Measurements from ENCODE around the gene HSD17B4.
"Not testable (repeated sequence)": the region's sequence is repeated elsewhere in the genome, so short reads cannot be mapped to it uniquely, and the experiment has no call there.

Gene HSD17B4

GRCh38 chr5:119483155-119483554 is 30.9 kb downstream of the HSD17B4 start:
- DNase-seq (ENCODE audit: low spot score), result no peak

DNA sequence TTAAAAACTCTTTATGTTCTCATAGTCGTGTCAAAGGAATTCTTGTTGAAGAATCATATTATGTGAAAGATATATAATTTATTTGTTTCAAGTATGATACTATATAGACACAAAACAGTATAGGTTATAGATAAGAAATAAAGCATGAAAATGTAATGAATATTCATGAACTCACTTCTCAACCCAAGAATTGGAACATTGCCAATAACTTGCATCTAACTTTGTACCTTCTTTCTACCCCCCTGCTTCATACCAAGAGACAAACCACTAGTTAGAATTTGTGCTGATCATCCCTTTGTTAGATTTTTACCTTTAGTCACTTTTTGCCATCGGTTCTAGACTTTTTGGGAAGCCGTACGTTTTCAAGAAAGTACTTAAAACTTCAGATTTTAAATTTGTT is 32.6 kb downstream of the HSD17B4 start:
- DNase-seq (ENCODE audit: low spot score), result no peak

- no peak for DNase-seq (ENCODE audit: low spot score)
Observed at GRCh38 chr5:119501671-119502179, 49.4 kb downstream of the HSD17B4 start.

GRCh38 chr5:119503939-119504338 is 51.6 kb downstream of the HSD17B4 start:
- DNase-seq (ENCODE audit: low spot score), result not testable (repeated sequence)

GRCh38 chr5:119512277-119512676 is 60.0 kb downstream of the HSD17B4 start:
- DNase-seq (ENCODE audit: low spot score), result no peak

DNA sequence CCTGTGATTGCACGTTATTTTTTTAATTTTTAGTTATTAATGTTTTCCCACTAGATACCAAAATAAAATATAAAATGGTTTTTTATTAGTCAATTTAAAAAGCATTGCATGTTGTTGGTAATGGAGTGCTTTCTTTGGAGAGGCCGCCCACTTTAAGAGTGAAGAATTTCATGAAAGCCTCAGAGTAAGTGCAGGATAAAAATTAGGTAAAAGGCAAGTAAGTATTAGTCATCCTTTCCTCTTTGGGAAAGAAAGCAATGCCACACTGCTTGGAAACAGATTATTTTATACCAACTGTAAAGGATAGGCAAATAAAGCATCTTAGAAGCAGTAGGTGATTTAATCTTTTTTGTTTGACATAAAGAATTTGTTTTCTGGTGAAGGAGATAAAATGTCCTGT is 62.9 kb downstream of the HSD17B4 start:
- no peak for DNase-seq (ENCODE audit: low spot score)

DNA sequence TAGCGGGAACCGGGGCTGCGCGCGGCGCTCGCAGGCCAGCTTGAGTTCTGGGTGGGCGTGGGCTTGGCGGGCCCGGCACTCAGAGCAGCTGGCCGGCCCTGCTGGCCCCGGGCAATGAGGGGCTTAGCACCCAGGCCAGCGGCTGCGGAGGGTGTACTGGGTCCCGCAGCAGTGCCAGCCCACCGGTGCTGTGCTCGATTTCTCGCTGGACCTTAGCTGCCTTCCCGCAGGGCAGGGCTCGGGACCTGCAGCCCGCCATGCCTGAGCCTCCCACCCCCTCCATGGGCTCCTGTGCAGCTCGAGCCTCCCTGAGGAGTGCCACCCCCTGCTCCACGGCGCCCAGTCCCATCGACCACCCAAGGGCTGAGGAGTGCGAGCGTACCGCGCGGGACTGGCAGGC is 64.8 kb downstream of the HSD17B4 start:
- DNase-seq (ENCODE audit: low spot score), result not testable (repeated sequence)

- DNase-seq (ENCODE audit: low spot score), result no peak
Observed at GRCh38 chr5:119521232-119521631, 68.9 kb downstream of the HSD17B4 start.

GRCh38 chr5:119522841-119523240 is 70.5 kb downstream of the HSD17B4 start:
- no peak for DNase-seq (ENCODE audit: low spot score)

DNA sequence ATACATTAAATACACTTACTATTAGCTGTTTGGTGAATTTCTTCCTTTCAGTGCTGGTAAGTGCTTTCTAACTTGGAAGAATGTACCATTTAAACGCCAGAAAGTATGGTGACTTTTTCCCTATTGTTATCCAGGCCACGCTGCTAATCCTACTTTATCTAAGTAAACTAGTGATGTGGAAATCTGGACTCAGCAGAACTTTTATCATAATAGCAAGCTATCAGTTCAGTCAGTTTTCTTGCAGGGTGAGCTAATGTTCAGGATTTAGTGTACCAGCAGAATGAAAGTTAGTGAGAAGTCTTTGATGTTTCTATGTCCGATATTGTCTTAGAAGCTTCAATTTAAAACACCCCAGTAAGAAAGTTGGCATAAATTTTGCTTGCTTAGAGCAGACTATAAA is 72.2 kb downstream of the HSD17B4 start:
- no peak for DNase-seq (ENCODE audit: low spot score)

GRCh38 chr5:119527351-119527750 is 75.1 kb downstream of the HSD17B4 start:
- no peak for DNase-seq (ENCODE audit: low spot score)

GRCh38 chr5:119529811-119530210 is 77.5 kb downstream of the HSD17B4 start:
- DNase-seq (ENCODE audit: low spot score), result no peak

DNA sequence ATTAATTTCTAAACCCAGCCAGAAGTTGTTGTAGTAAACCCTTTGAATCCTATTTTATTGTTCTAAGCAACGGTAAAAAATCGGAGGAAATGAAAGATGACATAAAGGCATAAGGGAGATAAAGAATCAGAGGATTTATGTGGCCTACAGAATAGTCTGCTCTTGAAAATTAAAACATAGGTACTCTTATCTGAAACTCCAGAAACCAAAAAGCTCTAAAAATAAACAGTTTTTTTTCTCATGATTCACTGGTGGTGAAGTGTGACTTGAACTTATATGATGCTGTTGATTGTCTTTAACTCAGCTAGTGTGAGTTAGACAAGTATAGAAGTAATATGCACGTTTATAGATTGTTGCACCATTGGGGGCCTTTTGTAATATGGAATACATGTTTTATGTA is 80.3 kb downstream of the HSD17B4 start:
- DNase-seq (ENCODE audit: low spot score), result no peak

DNA sequence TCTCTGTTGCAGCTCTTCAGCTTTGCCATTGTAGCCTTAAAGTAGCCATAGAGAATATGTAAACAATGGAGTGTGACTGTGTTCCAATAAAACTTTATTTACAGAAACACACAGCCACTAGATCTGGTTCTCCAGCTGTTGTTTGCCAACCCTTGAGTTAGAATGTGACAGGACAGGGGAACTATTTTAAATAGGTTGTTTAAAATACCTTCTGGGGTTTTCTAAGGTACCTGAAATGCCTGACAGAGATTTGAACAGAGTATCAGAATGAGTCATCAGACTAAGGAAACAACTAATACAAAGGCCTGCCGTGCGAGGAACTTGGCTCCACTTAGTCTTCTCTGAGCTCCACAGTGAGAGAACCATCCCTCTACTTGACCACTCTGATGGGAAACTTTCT is 85.4 kb downstream of the HSD17B4 start:
- DNase-seq (ENCODE audit: low spot score), result no peak

- DNase-seq (ENCODE audit: low spot score), result no peak
Observed at GRCh38 chr5:119541716-119542115, 89.4 kb downstream of the HSD17B4 start.

DNA sequence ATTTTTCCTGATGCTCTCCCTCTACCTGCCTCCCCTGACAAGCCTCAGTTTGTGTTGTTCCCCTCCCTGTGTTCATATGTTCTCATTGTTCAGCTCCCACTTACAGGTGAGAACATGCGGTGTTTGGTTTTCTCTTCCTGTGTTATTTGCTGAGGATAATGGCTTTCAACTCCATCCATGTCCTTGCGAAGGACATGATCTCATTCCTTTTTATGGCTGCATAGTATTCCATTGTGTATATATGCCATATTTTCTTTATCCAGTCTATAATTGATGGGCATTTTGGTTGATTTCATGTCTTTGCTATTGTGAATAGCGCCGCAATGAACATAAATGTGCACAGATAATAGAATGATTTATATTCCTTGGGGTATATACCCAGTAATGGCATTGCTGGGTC is 99.5 kb downstream of the HSD17B4 start:
- DNase-seq (ENCODE audit: low spot score), result no peak

DNA sequence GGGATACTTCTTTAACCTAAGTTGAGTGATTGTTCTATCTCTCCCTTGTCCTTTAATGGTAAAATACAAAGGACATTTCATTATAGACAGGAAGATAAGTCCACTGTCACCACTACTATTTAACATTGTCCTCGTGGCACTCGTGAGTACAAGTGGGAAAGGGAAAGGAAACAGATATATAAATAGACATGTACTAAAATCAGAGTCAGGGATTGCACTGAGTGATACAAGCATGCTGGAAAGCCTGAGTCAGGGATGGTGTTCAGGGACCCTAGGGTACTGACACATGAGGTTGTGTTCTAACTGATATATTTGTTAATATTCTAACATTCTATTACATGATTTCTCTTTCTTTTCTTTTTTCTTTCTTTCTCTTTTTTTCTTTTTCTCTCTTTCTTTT is 102.3 kb downstream of the HSD17B4 start:
- DNase-seq (ENCODE audit: low spot score), result no peak

- no peak for DNase-seq (ENCODE audit: low spot score)
Observed at GRCh38 chr5:119570910-119571309, 118.6 kb downstream of the HSD17B4 start.

DNA sequence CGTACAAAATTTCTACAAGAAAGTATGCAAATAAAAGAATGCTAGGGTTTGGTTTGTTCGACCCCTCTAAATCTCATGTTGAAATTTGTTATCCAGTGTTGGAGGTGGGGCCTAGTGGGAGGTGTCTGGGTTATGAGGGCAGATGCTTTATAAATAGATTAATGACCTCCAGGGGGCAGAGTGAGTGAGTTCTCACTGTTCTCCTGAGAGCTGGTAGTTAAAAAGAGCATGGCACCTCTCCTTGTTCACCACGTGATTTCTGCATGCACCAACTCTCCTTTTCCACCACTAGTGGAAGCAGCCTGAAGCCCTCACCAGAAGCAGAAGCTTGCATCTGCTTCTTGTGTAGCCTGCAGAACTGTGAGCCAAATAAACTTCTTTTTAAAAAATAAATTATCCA is 126.6 kb downstream of the HSD17B4 start:
- DNase-seq (ENCODE audit: low spot score), result peak; percentile 12

GRCh38 chr5:119582987-119583386 is 130.7 kb downstream of the HSD17B4 start:
- DNase-seq (ENCODE audit: low spot score), result no peak

- no peak for DNase-seq (ENCODE audit: low spot score)
Observed at GRCh38 chr5:119583684-119584083, 131.4 kb downstream of the HSD17B4 start.
